A549 (cell line): ENCODE results near the gene SASH1.

Source experiments
- FOSL2 ChIP-seq, 2 experiments: fragments of 450-650 bp in 1 of 2; fragments of >200 bp in 1 of 2; sonication (Bioruptor Twin) in 1 of 2; formaldehyde crosslinking; IDR thresholded peaks; 2 replicates each; pipeline versions ENCODE4 v1.5.0 to v1.6.1; 2016 to 2020; ENCODE audit warnings: mild to moderate bottlenecking in 1 of 2, moderate library complexity in 1 of 2
- JUN ChIP-seq, 2 experiments: fragments of >200 bp; sonication (Bioruptor Twin); formaldehyde crosslinking; IDR thresholded peaks; 2 replicates in 1 of 2; 3 replicates in 1 of 2; pipeline ENCODE4 v1.6.1; 2016 to 2017
- TF ChIP-seq, protein P1 (sequence below): fragments of >200 bp; sonication (Bioruptor Twin); formaldehyde crosslinking; IDR thresholded peaks from 3 replicates; pipeline ENCODE4 v1.5.1; 2016

DNA sequence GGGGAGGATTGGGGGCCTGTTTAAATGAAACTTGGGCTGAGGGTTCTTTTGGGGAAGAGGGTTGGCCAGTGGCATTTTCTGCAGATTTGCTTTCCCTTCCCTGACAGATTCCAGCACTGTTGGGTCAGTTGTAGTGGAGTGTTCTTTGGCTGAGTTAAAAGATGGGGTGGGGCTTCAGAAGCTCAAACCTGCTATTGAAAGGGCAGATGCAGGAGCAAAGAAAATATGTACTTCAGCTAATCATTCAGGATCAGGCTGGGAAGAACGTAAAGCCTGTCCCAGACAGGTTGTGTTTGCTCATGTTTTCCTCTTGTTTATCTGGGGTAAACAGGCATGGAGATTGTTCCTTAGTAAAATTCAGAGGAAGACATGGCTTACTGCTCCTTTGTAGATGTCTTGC, 2.5 kb downstream of the SASH1 start:
- TF ChIP-seq FOSL2 (IDR thresholded peaks at IDR 0.05) (no peak), FOSL2 (CRISPR knock-in tag; IDR thresholded peaks at IDR 0.05) (no peak), JUN (IDR thresholded peaks at IDR 0.05) (no peak)
- TF ChIP-seq, protein P1, sequence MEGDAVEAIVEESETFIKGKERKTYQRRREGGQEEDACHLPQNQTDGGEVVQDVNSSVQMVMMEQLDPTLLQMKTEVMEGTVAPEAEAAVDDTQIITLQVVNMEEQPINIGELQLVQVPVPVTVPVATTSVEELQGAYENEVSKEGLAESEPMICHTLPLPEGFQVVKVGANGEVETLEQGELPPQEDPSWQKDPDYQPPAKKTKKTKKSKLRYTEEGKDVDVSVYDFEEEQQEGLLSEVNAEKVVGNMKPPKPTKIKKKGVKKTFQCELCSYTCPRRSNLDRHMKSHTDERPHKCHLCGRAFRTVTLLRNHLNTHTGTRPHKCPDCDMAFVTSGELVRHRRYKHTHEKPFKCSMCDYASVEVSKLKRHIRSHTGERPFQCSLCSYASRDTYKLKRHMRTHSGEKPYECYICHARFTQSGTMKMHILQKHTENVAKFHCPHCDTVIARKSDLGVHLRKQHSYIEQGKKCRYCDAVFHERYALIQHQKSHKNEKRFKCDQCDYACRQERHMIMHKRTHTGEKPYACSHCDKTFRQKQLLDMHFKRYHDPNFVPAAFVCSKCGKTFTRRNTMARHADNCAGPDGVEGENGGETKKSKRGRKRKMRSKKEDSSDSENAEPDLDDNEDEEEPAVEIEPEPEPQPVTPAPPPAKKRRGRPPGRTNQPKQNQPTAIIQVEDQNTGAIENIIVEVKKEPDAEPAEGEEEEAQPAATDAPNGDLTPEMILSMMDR: no peak
